Vagina (tissue), 2 donors: ENCODE results near the gene BPI.

Experiments
- POLR2A ChIP-seq, 2 donors: fragments of 450-650 bp; IDR thresholded peaks; one replicate each; pipeline ENCODE4 v1.6.1; 2017; ENCODE audit warnings: antibody characterized with exemption in 2 of 2, mild to moderate bottlenecking in 2 of 2, moderate library complexity in 2 of 2
- TF ChIP-seq, protein P1 (sequence below), 3 experiments: fragments of 450-650 bp in 2 of 3; fragments of 200-600 bp in 1 of 3; sonication (generic) in 1 of 3; IDR thresholded peaks; one replicate each; pipeline ENCODE4 v1.5.1; 2017 to 2019; ENCODE audit warnings: antibody characterized with exemption in 3 of 3, mild to moderate bottlenecking in 2 of 3, moderate library complexity in 2 of 3

DNA sequence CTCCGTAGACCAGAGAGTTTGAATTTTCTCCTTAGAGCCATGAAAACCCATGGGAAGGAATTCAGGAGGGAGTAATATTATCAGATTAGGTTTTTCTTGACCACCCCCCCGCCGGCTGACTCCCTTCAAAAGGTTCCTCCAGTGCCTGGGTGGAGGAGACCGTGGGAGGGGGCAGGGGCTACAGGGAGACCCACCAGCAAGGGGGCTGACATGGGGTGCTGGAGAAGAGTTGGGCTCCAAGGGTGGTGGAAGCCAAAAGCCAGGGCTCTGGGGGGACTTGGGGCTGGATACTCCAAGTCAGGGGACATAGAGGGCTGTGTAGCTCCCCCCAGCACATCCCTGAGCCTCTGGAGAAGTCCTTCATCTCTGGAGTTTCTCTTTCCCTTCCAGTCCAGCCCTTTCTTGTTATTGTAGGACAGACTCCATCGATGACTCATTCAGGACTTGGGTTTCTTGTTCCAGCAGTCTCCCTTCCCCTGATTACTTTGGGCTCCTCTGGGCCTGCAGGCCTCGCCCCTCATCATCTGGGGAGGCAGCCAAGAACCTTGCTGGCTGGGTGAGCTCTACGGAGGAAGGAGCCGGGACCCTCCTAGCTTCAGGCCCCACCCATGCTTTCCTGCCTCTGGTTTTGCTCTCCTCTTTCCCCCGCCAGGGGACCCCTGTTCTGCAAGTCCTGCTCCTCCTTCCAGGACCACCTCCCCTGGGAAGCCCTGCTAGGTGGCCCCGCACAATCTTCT, 32.9 kb upstream of the BPI start:
- TF ChIP-seq, protein P1, sequence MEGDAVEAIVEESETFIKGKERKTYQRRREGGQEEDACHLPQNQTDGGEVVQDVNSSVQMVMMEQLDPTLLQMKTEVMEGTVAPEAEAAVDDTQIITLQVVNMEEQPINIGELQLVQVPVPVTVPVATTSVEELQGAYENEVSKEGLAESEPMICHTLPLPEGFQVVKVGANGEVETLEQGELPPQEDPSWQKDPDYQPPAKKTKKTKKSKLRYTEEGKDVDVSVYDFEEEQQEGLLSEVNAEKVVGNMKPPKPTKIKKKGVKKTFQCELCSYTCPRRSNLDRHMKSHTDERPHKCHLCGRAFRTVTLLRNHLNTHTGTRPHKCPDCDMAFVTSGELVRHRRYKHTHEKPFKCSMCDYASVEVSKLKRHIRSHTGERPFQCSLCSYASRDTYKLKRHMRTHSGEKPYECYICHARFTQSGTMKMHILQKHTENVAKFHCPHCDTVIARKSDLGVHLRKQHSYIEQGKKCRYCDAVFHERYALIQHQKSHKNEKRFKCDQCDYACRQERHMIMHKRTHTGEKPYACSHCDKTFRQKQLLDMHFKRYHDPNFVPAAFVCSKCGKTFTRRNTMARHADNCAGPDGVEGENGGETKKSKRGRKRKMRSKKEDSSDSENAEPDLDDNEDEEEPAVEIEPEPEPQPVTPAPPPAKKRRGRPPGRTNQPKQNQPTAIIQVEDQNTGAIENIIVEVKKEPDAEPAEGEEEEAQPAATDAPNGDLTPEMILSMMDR (IDR thresholded peaks at IDR 0.05): no peak
- no peak for TF ChIP-seq POLR2A (IDR thresholded peaks at IDR 0.05)
